ENCODE results near the gene SCAPER.
"Not testable (repeated sequence)": the region's sequence is repeated elsewhere in the genome, so short reads cannot be mapped to it uniquely, and the experiment has no call there.

The SCAPER gene

GRCh38 chr15:76483018-76483417 lies 422.1 kb downstream of the SCAPER start:
- no peak for DNase-seq (ENCODE audit: low read depth)

GRCh38 chr15:76480267-76480666 lies 424.9 kb downstream of the SCAPER start:
- DNase-seq (ENCODE audit: low read depth): no peak

GRCh38 chr15:76470691-76471090 lies 434.4 kb downstream of the SCAPER start:
- DNase-seq (ENCODE audit: low read depth): no peak

- no peak for DNase-seq (ENCODE audit: low read depth)
These were observed 436.4 kb downstream of the SCAPER start for GRCh38 chr15:76468722-76469121.

GRCh38 chr15:76467136-76467535 lies 438.0 kb downstream of the SCAPER start:
- no peak for DNase-seq (ENCODE audit: low read depth)

- no peak for DNase-seq (ENCODE audit: low read depth)
These were observed 439.4 kb downstream of the SCAPER start for GRCh38 chr15:76465728-76466127.

- DNase-seq (ENCODE audit: low read depth): no peak
These were observed 440.9 kb downstream of the SCAPER start for GRCh38 chr15:76464247-76464646.

- no peak for DNase-seq (ENCODE audit: low read depth)
These were observed 444.3 kb downstream of the SCAPER start for GRCh38 chr15:76460871-76461270.

- DNase-seq (ENCODE audit: low read depth): no peak
These were observed 444.8 kb downstream of the SCAPER start for GRCh38 chr15:76460347-76460746.

GRCh38 chr15:76451540-76451939 lies 453.6 kb downstream of the SCAPER start:
- no peak for DNase-seq (ENCODE audit: low read depth)

- no peak for DNase-seq (ENCODE audit: low read depth)
These were observed 455.7 kb downstream of the SCAPER start for GRCh38 chr15:76449455-76449854.

- no peak for DNase-seq (ENCODE audit: low read depth)
These were observed 456.4 kb downstream of the SCAPER start for GRCh38 chr15:76448755-76449154.

GRCh38 chr15:76447728-76448441 lies 457.3 kb downstream of the SCAPER start:
- DNase-seq (ENCODE audit: low read depth): no peak

- DNase-seq (ENCODE audit: low read depth): no peak
These were observed 464.7 kb downstream of the SCAPER start for GRCh38 chr15:76440441-76440840.

- no peak for DNase-seq (ENCODE audit: low read depth)
These were observed 465.6 kb downstream of the SCAPER start for GRCh38 chr15:76439542-76439941.

- DNase-seq (ENCODE audit: low read depth): no peak
These were observed 471.2 kb downstream of the SCAPER start for GRCh38 chr15:76433798-76434400.

- not testable (repeated sequence) for DNase-seq (ENCODE audit: low read depth)
These were observed 472.1 kb downstream of the SCAPER start for GRCh38 chr15:76433036-76433435.

- DNase-seq (ENCODE audit: low read depth): no peak
These were observed 472.5 kb downstream of the SCAPER start for GRCh38 chr15:76432604-76433003.

- no peak for DNase-seq (ENCODE audit: low read depth)
These were observed 473.2 kb downstream of the SCAPER start for GRCh38 chr15:76431971-76432370.

- DNase-seq (ENCODE audit: low read depth): not testable (repeated sequence)
These were observed 474.4 kb downstream of the SCAPER start for GRCh38 chr15:76430711-76431110.

- no peak for DNase-seq (ENCODE audit: low read depth)
These were observed 475.5 kb downstream of the SCAPER start for GRCh38 chr15:76429661-76430060.

GRCh38 chr15:76426941-76427340 lies 478.2 kb downstream of the SCAPER start:
- no peak for DNase-seq (ENCODE audit: low read depth)

GRCh38 chr15:76418352-76419140 lies 486.6 kb downstream of the SCAPER start:
- no peak for DNase-seq (ENCODE audit: low read depth)
